RWPE2 (cell line): ENCODE measurements around the gene RNF223.

Source experiments
- ATAC-seq: fragments of 200-7000 bp; cut with Tn5 transposase; 3 replicates; pipeline ENCODE4 v1.9.1; 2021; ENCODE audit warnings: low read depth
- DNase-seq: peaks from one replicate; pipeline ENCODE4 v3.0.0-alpha.2; 2020; ENCODE audit warnings: low spot score
- H3K27ac ChIP-seq: fragments of 450-650 bp; 2 replicates; pipeline ENCODE4 v1.5.1; 2017; ENCODE audit warnings: mild to moderate bottlenecking; ENCODE audit not compliant: poor library complexity, severe bottlenecking
- H3K27me3 ChIP-seq: fragments of 250-450 bp; sonication (Bioruptor Pico); 2 replicates; pipeline ENCODE4 v1.5.1; 2021; ENCODE audit warnings: mild to moderate bottlenecking, moderate library complexity; ENCODE audit not compliant: insufficient read depth, poor library complexity, severe bottlenecking
- H3K36me3 ChIP-seq: fragments of 250-450 bp; sonication (Bioruptor Pico); 2 replicates; pipeline ENCODE4 v1.5.1; 2020; ENCODE audit warnings: low read depth, mild to moderate bottlenecking, moderate library complexity
- H3K4me1 ChIP-seq: fragments of 250-450 bp; sonication (Bioruptor Pico); 2 replicates; pipeline ENCODE4 v1.5.1; 2021; ENCODE audit warnings: mild to moderate bottlenecking, moderate library complexity; ENCODE audit not compliant: insufficient read depth, poor library complexity, severe bottlenecking
- H3K4me3 ChIP-seq: fragments of 250-450 bp; sonication (Bioruptor Pico); 2 replicates; pipeline ENCODE4 v1.5.1; 2021; ENCODE audit warnings: mild to moderate bottlenecking, moderate library complexity; ENCODE audit not compliant: severe bottlenecking
- H3K9me3 ChIP-seq: fragments of 250-450 bp; sonication (Bioruptor Pico); 2 replicates; pipeline ENCODE4 v1.5.1; 2021; ENCODE audit warnings: mild to moderate bottlenecking, moderate library complexity; ENCODE audit not compliant: severe bottlenecking
- TF ChIP-seq, protein P1 (sequence below): fragments of 450-650 bp; IDR thresholded peaks from one replicate; pipeline ENCODE4 v1.5.1; 2017; ENCODE audit warnings: mild to moderate bottlenecking, moderate library complexity; ENCODE audit not compliant: poor library complexity, severe bottlenecking

The RNF223 gene

DNA sequence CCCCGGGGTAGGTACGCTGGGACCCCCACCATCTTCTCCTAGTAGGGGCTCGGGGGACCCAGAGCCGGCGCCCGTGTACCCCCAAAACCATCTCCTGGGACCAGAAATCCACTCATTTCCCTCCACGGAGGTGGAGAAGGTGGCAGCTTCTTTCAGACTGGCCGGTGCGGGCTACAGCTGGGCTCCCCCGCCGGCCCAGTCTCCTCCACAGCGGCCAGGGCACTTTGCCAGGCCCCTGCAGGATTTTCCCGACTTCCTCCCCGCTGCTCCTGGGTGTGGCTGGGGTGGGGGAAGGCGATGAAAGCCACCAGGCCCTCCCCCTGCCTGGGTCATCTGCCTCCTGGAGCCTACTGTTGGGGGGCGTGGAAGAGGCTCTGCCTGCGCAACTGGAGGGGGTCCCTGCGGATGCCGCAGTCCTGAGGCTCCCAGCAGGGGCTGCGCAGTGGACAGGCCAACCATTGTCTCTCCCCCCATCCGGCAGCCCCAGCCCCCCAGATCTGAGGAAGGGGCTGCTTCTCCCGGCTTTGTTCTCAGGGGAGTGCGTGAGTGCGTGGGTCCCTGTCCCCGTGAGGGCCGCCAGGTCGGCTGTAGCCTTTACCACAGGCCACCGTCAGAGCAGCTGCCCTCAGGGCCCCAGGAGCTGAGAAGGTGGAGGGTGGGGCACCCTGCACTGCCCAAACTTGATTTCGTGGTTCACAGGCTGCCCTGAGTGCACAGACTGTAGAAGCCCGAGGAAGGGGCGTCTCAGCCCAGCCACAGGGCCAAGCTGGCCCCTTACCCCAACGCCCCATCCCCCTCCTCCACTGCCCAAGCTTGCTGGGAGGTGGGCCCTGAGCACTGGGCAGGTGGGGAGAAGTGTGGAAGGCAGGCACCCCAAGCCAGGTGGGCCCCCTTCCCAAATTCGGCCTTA, 52.8 kb downstream of the RNF223 start:
- peak overlapping the region; percentile 99 for H3K4me3 ChIP-seq
- no peaks in the 10 kb centered on the region for H3K27me3 ChIP-seq
- peaks cover 36% of the 10 kb centered on the region for H3K36me3 ChIP-seq
- ATAC-seq (peak; percentile 44), DNase-seq (no peak)
- peaks cover 29% of the 10 kb centered on the region for H3K4me1 ChIP-seq
- H3K27ac ChIP-seq = peak overlapping the region; percentile 96
- TF ChIP-seq, protein P1, sequence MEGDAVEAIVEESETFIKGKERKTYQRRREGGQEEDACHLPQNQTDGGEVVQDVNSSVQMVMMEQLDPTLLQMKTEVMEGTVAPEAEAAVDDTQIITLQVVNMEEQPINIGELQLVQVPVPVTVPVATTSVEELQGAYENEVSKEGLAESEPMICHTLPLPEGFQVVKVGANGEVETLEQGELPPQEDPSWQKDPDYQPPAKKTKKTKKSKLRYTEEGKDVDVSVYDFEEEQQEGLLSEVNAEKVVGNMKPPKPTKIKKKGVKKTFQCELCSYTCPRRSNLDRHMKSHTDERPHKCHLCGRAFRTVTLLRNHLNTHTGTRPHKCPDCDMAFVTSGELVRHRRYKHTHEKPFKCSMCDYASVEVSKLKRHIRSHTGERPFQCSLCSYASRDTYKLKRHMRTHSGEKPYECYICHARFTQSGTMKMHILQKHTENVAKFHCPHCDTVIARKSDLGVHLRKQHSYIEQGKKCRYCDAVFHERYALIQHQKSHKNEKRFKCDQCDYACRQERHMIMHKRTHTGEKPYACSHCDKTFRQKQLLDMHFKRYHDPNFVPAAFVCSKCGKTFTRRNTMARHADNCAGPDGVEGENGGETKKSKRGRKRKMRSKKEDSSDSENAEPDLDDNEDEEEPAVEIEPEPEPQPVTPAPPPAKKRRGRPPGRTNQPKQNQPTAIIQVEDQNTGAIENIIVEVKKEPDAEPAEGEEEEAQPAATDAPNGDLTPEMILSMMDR = no peak
- no peaks in the 10 kb centered on the region for H3K9me3 ChIP-seq
